Measurements from ENCODE around the gene TRIM33.

DNA sequence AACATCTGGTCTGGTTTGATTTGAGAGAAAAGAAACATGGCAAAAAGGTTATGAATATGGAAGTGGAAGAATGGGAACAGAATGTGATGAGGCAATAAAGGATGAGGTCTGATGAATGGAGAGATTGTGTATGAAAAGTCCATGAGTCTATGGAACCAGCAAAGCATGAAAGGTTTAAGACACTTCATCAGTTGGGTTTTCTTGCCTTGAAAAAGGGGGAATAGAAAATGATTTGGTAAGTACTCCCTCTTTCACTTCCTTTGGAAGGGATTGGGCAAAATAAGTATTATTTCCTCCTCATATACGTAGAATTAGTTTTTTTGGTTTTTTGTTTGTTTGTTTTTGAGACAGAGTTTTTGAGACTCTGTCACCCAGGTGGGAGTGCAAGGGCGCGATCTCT, 155.8 kb downstream of the TRIM33 start:
- no peak for TF ChIP-seq CTCF (IDR thresholded peaks at IDR 0.05; ENCODE audit: insufficient read depth, low read length)
- TF ChIP-seq POLR2AphosphoS5 (IDR thresholded peaks at IDR 0.05; ENCODE audit: low read depth) = no peak
- TF ChIP-seq REST (IDR thresholded peaks at IDR 0.05; ENCODE audit: insufficient replicate concordance, low read depth) = no peak
- no peak for TF ChIP-seq SPI1 (IDR thresholded peaks at IDR 0.05; ENCODE audit: borderline replicate concordance, low read depth)

Data from HL-60 (cell line).